ENCODE measurements around the gene ANKS1B. TPM values are rescaled to one million over a fixed set of nuclear protein-coding genes. Genes with fewer than 3 reads are reported as not detected.

The ANKS1B gene
- total and polyA plus RNA-seq, 2 of the 4 experiments (the other 2 are of a cell fraction): 0.17 to 0.18 TPM

GRCh38 chr12:99137124-99137855 lies 847.4 kb downstream of the ANKS1B start:
- no peak overlapping the region for H3K14ac ChIP-seq (replicated peaks; ENCODE audit: low read depth, low read length)
- no peak overlapping the region for H3K4ac ChIP-seq (ENCODE audit: low read depth, low read length)
- no peak overlapping the region for H2BK15ac ChIP-seq (ENCODE audit: low read depth, low read length)
- no peak overlapping the region for H2AFZ ChIP-seq (replicated peaks; ENCODE audit: low read length, poor library complexity)
- H3K4me1 ChIP-seq (ENCODE audit: control insufficient read depth, insufficient read depth, low read length): no peaks in the 10 kb centered on the region
- no peak overlapping the region for H4K8ac ChIP-seq (ENCODE audit: low read depth in 2 of 2, low read length in 2 of 2)
- no peak overlapping the region for H2AK5ac ChIP-seq (ENCODE audit: low read depth, low read length)
- BruUV-seq (replicated peaks): no TSS peak
- no peaks in the 10 kb centered on the region for H3K79me1 ChIP-seq (ENCODE audit: low read depth in 1 of 2, low read length in 2 of 2)
- ATAC-seq (ENCODE audit: low read depth) (no peak), DNase-seq (no peak)
- H3K9ac ChIP-seq (ENCODE audit: low read depth, low read length): no peak overlapping the region
- no peak overlapping the region for H2BK20ac ChIP-seq (ENCODE audit: low read depth, low read length)
- H2BK120ac ChIP-seq (ENCODE audit: low read depth, low read length): no peak overlapping the region
- no peak overlapping the region for H2AK9ac ChIP-seq (replicated peaks; ENCODE audit: low read depth, low read length, poor library complexity)
- H3K27me3 ChIP-seq (ENCODE audit: control insufficient read depth, insufficient read depth, low read length): no peaks in the 10 kb centered on the region
- in situ Hi-C loops (cut with MboI; ENCODE audit: low sequenced_read_pairs) (no loop called here), dilution Hi-C loops (cut with HindIII; ENCODE audit: low sequenced_read_pairs, unreplicated experiment) (no loop called here), intact Hi-C loops (cut with micrococcal nuclease) (no loop called here)
- WGBS, 2 experiments (ENCODE audit: extremely low coverage in 2 of 2, insufficient read length in 1 of 2): no CpG with 5 or more reads among the region's 8 CpGs
- no peaks in the 10 kb centered on the region for H3K36me3 ChIP-seq (ENCODE audit: control insufficient read depth, insufficient read depth, low read length)
- no peak overlapping the region for H4K91ac ChIP-seq (ENCODE audit: insufficient read depth, low read depth, low read length)
- no peaks in the 10 kb centered on the region for H4K20me1 ChIP-seq (ENCODE audit: insufficient read depth, low read length)
- POLR2A ChIA-PET (ENCODE audit: unreplicated experiment): no interaction called here
- H3K18ac ChIP-seq (ENCODE audit: low read depth, low read length): no peak overlapping the region
- no peaks in the 10 kb centered on the region for H3K9me1 ChIP-seq (ENCODE audit: insufficient read depth, low read length)
- H3K23ac ChIP-seq (ENCODE audit: low read depth, low read length): no peak overlapping the region
- H3K9me3 ChIP-seq (ENCODE audit: control insufficient read depth, insufficient read depth, low read length): no peaks in the 10 kb centered on the region; the same call in 1 of the 2 replicates
- CTCF ChIA-PET: no interaction called here
- H3K56ac ChIP-seq (ENCODE audit: extremely low read depth, insufficient read depth, low read length): no peak overlapping the region
- H2BK5ac ChIP-seq (ENCODE audit: low read depth, low read length, poor library complexity, severe bottlenecking): no peak overlapping the region
- H3K4me2 ChIP-seq (ENCODE audit: low read depth, low read length): no peak overlapping the region
- no peak overlapping the region for H3K27ac ChIP-seq (ENCODE audit: insufficient read depth, low read length)
- H4K5ac ChIP-seq (ENCODE audit: low read depth, low read length): no peak overlapping the region
- TF ChIP-seq CHD1 (IDR thresholded peaks at IDR 0.05; ENCODE audit: low read depth, low read length): no peak
- TF ChIP-seq MAZ (IDR thresholded peaks at IDR 0.05; ENCODE audit: borderline replicate concordance, low read depth, low read length): no peak
- TF ChIP-seq ELK1 (IDR thresholded peaks at IDR 0.05; ENCODE audit: borderline replicate concordance, low read depth, low read length): no peak
- TF ChIP-seq RAD21 (IDR thresholded peaks at IDR 0.05; ENCODE audit: low read length): no peak
- no peak for TF ChIP-seq POLR2A (IDR thresholded peaks at IDR 0.05; ENCODE audit: low read depth, low read length)
- no peak for TF ChIP-seq MXI1 (IDR thresholded peaks at IDR 0.05; ENCODE audit: borderline replicate concordance, low read depth, low read length)
- no peak for TF ChIP-seq RFX5 (IDR thresholded peaks at IDR 0.05; ENCODE audit: low read depth, low read length)
- H3K4me3 ChIP-seq (ENCODE audit: insufficient read depth, low read depth, low read length): no peak overlapping the region

Data from IMR-90 (cell line).